ENCODE results near the gene MN1.

Gene MN1

DNA sequence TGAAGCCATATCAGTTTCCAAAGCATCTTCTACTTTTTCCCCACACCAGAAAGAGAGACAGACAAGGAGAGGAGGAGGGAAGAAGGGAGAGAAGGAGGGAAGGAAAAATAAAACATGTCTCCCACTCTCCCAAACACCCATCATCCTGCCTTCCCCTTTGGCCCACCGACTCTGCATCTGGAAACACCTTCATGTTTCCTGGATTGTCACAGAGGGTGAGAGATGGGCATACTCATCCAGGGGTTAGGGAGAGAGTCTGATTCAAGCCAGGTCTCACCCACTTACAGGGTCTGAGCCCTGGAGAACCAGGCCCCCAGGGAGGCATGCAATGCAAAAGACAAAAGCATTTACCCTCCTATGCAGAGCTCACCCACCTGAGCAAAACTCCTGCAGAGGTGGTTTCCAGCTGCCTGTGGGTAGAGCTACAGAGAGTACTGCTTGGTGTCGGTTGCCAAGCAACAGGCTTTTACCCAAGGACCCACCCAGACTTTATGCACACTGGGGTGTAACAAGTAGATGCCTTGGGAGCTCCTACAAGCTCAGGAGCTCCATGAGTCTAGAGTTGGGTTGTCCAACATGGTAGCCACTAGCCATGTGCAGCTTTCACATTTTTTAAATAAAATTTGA is 33.4 kb downstream of the MN1 start:
- no peak for ATAC-seq
- TF ChIP-seq BACH2 (CRISPR knock-in tag; IDR thresholded peaks at IDR 0.05; ENCODE audit: borderline replicate concordance) (no peak), ZNF8 (CRISPR knock-in tag; IDR thresholded peaks at IDR 0.05) (no peak), ESRRG (CRISPR knock-in tag; IDR thresholded peaks at IDR 0.05) (no peak), ARNTL (CRISPR knock-in tag; IDR thresholded peaks at IDR 0.05; ENCODE audit: borderline replicate concordance, low read depth) (no peak)
- TF ChIP-seq, protein P1, sequence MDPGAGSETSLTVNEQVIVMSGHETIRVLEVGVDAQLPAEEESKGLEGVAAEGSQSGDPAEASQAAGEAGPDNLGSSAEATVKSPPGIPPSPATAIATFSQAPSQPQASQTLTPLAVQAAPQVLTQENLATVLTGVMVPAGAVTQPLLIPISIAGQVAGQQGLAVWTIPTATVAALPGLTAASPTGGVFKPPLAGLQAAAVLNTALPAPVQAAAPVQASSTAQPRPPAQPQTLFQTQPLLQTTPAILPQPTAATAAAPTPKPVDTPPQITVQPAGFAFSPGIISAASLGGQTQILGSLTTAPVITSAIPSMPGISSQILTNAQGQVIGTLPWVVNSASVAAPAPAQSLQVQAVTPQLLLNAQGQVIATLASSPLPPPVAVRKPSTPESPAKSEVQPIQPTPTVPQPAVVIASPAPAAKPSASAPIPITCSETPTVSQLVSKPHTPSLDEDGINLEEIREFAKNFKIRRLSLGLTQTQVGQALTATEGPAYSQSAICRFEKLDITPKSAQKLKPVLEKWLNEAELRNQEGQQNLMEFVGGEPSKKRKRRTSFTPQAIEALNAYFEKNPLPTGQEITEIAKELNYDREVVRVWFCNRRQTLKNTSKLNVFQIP (CRISPR knock-in tag; IDR thresholded peaks at IDR 0.05; ENCODE audit: borderline replicate concordance, low read depth): no peak
- TF ChIP-seq, protein P2, sequence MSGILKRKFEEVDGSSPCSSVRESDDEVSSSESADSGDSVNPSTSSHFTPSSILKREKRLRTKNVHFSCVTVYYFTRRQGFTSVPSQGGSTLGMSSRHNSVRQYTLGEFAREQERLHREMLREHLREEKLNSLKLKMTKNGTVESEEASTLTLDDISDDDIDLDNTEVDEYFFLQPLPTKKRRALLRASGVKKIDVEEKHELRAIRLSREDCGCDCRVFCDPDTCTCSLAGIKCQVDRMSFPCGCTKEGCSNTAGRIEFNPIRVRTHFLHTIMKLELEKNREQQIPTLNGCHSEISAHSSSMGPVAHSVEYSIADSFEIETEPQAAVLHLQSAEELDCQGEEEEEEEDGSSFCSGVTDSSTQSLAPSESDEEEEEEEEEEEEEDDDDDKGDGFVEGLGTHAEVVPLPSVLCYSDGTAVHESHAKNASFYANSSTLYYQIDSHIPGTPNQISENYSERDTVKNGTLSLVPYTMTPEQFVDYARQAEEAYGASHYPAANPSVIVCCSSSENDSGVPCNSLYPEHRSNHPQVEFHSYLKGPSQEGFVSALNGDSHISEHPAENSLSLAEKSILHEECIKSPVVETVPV (CRISPR knock-in tag; IDR thresholded peaks at IDR 0.05): no peak

DNA sequence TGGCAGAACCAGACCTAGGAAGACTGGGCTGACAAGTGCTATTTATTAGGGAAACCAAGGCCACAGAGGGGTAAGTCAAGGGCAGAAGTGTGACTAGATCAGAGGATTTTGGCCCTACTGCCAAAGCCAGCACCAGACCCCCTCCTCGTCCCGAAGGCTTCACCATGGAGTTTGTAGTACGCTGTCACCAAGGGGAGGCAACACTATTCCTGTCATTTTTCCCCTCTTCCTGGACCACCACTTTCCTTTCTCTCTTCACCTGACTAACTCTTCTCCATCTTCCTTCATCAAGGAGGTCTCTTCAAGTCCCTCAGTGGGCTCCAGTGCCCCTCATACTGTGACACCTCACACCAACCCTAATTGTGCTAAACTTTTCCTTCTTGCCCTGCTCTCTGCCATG is 34.9 kb downstream of the MN1 start:
- no peak for ATAC-seq
- TF ChIP-seq ZNF8 (CRISPR knock-in tag; IDR thresholded peaks at IDR 0.05) (no peak), SNAI2 (CRISPR knock-in tag; IDR thresholded peaks at IDR 0.05) (no peak), TOX (CRISPR knock-in tag; IDR thresholded peaks at IDR 0.05; ENCODE audit: borderline replicate concordance) (no peak), ISL1 (CRISPR knock-in tag; IDR thresholded peaks at IDR 0.05) (no peak), ZC3H10 (CRISPR knock-in tag; IDR thresholded peaks at IDR 0.05) (no peak), ZNF565 (CRISPR knock-in tag; conservative IDR thresholded peaks at IDR 0.05; ENCODE audit: low read depth) (no peak)
- TF ChIP-seq, protein P1 (CRISPR knock-in tag; IDR thresholded peaks at IDR 0.05; ENCODE audit: borderline replicate concordance, low read depth): no peak

DNA sequence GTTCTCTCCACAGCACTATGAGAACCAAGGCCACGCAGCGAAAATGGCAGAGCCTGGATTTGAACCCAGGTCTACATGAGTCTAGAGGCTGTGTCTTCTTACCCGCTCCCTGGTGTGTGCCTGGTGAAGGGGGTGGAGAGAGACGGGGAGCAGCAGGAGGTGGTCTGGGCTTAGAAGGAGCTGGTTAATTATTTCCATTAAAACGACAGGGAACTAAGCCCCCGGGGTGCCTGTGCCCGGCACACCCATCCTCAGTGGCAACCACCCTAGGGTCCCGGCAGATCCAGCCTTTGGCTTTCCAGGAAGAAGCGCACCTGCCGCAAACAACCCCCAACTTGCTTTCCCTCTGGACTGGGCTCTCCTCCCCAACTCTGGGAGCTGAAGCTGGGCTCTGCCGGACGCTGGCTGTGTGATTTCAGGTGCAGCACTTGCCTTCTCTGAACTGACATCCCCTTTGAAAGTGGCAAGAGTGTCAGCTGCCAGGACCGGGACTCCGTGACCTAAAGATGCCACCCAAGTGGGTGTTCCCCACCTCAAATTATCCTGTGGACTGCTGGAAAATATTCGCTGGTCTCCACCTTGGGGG is 35.8 kb downstream of the MN1 start:
- TF ChIP-seq ZFP30 (CRISPR knock-in tag; IDR thresholded peaks at IDR 0.05): no peak
- TF ChIP-seq, protein P3, sequence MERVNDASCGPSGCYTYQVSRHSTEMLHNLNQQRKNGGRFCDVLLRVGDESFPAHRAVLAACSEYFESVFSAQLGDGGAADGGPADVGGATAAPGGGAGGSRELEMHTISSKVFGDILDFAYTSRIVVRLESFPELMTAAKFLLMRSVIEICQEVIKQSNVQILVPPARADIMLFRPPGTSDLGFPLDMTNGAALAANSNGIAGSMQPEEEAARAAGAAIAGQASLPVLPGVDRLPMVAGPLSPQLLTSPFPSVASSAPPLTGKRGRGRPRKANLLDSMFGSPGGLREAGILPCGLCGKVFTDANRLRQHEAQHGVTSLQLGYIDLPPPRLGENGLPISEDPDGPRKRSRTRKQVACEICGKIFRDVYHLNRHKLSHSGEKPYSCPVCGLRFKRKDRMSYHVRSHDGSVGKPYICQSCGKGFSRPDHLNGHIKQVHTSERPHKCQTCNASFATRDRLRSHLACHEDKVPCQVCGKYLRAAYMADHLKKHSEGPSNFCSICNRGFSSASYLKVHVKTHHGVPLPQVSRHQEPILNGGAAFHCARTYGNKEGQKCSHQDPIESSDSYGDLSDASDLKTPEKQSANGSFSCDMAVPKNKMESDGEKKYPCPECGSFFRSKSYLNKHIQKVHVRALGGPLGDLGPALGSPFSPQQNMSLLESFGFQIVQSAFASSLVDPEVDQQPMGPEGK (CRISPR knock-in tag; IDR thresholded peaks at IDR 0.05; ENCODE audit: borderline replicate concordance): no peak
- TF ChIP-seq SNAI2 (CRISPR knock-in tag; IDR thresholded peaks at IDR 0.05): no peak
- no peak for TF ChIP-seq ZNF8 (CRISPR knock-in tag; IDR thresholded peaks at IDR 0.05)
- no peak for TF ChIP-seq ZC3H10 (CRISPR knock-in tag; IDR thresholded peaks at IDR 0.05)
- no peak for TF ChIP-seq TCF4 (CRISPR knock-in tag; IDR thresholded peaks at IDR 0.05; ENCODE audit: borderline replicate concordance)
- TF ChIP-seq, protein P4, sequence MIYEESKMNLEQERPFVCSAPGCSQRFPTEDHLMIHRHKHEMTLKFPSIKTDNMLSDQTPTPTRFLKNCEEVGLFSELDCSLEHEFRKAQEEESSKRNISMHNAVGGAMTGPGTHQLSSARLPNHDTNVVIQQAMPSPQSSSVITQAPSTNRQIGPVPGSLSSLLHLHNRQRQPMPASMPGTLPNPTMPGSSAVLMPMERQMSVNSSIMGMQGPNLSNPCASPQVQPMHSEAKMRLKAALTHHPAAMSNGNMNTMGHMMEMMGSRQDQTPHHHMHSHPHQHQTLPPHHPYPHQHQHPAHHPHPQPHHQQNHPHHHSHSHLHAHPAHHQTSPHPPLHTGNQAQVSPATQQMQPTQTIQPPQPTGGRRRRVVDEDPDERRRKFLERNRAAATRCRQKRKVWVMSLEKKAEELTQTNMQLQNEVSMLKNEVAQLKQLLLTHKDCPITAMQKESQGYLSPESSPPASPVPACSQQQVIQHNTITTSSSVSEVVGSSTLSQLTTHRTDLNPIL (CRISPR knock-in tag; IDR thresholded peaks at IDR 0.05; ENCODE audit: low read depth): no peak
- no peak for ATAC-seq

DNA sequence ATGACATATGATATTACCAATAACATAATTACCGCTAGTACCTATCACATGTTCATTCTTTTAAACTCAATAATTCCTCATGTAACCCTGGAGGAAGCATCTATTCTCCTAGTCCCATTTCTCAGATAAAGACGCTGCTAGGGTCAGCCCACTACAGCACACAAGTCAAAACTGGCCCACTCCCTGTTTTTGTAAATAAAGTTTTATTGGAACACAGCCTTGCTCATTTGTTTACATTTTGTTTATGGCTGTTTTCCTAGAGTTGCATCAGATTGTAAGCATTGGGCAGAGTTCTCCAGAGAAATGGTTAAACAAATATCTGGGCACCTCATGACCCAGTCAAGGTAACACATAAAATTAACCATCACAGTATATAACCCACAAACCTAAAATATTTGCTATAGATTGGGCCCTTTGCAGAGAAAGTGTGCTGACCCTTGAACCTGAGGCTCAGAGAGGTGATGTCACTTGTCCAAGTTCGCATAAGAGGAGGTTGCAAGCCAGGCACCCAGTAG is 36.8 kb downstream of the MN1 start:
- ATAC-seq: no peak
- TF ChIP-seq ZC3H10 (CRISPR knock-in tag; IDR thresholded peaks at IDR 0.05) (no peak), OSR1 (CRISPR knock-in tag; IDR thresholded peaks at IDR 0.05) (no peak), ESRRG (CRISPR knock-in tag; IDR thresholded peaks at IDR 0.05) (no peak), PPARA (CRISPR knock-in tag; IDR thresholded peaks at IDR 0.05; ENCODE audit: borderline replicate concordance) (no peak)
- TF ChIP-seq, protein P1 (CRISPR knock-in tag; IDR thresholded peaks at IDR 0.05; ENCODE audit: borderline replicate concordance, low read depth): no peak

All from SK-N-SH treated with all-trans-retinoic acid at 6 μM for 48 hours (cell line).